ENCODE measurements around the gene KCNT2. TPM values are rescaled to one million over a fixed set of nuclear protein-coding genes. Genes with fewer than 3 reads are reported as not detected.

Gene KCNT2
- total RNA-seq, 1 donor from 2014 or later: 8.4 TPM

DNA sequence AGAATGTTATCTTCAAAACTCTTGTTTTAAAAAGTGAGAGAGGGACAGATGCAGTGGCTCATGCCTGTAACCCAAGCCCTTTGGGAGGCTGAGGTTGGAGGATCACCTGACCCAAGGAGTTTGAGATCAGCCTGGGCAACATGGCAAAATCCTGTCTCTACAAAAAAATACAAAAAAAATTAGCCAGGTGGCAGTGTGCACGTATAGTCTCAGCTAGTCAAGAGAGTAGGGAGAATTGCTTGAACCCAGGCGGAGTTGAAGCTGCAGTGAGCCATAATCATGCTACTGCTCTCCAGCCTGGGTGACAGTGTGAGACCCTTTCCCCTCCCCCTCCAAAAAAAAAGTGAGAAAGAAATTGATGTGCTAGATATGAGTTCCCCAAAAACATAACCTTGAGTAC is 131.0 kb downstream of the KCNT2 start:
- no peaks in the 10 kb centered on the region for H3K36me3 ChIP-seq
- no peak for DNase-seq (ENCODE audit: low spot score in 2 of 2)
- no peaks in the 10 kb centered on the region for H3K27me3 ChIP-seq
- H3K4me3 ChIP-seq: no peak overlapping the region
- H3K27ac ChIP-seq: no peak overlapping the region
- H3K9me3 ChIP-seq: no peaks in the 10 kb centered on the region
- intact Hi-C loops (cut with DNase I): no loop called here
- TF ChIP-seq, protein P1, sequence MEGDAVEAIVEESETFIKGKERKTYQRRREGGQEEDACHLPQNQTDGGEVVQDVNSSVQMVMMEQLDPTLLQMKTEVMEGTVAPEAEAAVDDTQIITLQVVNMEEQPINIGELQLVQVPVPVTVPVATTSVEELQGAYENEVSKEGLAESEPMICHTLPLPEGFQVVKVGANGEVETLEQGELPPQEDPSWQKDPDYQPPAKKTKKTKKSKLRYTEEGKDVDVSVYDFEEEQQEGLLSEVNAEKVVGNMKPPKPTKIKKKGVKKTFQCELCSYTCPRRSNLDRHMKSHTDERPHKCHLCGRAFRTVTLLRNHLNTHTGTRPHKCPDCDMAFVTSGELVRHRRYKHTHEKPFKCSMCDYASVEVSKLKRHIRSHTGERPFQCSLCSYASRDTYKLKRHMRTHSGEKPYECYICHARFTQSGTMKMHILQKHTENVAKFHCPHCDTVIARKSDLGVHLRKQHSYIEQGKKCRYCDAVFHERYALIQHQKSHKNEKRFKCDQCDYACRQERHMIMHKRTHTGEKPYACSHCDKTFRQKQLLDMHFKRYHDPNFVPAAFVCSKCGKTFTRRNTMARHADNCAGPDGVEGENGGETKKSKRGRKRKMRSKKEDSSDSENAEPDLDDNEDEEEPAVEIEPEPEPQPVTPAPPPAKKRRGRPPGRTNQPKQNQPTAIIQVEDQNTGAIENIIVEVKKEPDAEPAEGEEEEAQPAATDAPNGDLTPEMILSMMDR (IDR thresholded peaks at IDR 0.05): no peak
- H3K4me1 ChIP-seq: no peaks in the 10 kb centered on the region

DNA sequence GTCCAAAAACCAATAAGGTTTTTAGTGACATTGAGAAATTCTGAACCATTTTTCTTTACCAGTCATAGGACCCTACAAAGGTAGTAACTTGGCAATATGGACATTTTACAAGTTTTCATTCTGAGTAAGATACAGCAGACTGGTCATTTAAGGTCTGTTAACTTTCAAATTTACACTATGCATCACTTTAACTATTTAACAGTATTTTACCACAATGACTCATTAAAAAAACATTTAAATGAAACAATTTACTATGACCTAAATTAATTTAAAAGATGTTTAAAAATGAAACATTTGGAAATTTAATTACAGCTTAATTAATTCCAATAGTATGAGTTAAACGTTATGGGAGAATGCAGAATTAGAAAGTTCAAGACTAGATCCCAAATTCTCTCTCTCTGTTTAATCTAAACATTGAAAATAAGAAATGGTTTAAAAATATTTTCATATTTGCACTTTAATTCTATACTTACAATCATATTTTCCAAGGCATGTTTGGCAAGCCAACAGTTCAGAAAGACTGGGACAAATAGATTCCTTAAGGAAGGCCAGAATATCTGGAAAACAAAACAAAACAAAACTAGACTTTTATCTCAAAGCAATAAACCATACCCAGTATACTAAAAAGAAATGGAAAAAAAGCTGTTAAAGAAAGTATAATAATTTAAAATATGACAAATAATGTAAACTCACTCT is 140.9 kb downstream of the KCNT2 start:
- TF ChIP-seq, protein P1 (IDR thresholded peaks at IDR 0.05): no peak
- Histone ChIP-seq H3K27ac (no peak overlapping the region), H3K27me3 (no peaks in the 10 kb centered on the region)

DNA sequence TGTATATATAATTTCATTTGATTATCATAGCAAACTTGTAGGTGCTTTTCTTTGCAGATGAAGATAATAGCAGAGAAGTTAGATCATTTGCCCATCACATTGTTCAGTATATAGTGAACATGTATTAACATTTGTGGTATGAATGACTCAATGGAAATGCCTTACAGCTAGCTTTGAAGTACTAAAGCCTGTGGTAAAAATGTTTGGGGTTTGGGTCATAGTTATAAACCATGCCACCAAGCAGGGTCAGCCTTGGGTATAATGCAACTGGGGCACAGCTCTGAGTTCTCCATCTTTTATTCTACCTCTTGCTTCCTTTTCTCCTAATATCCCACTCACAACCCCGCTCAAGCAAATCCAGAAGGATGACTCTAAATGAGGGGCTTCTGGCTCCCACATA is 141.6 kb downstream of the KCNT2 start:
- Histone ChIP-seq H3K27me3 (no peaks in the 10 kb centered on the region), H3K27ac (no peak overlapping the region), H3K9me3 (no peaks in the 10 kb centered on the region), H3K4me3 (no peak overlapping the region), H3K4me1 (no peaks in the 10 kb centered on the region), H3K36me3 (no peaks in the 10 kb centered on the region)
- TF ChIP-seq, protein P1 (IDR thresholded peaks at IDR 0.05): no peak
- intact Hi-C loops (cut with DNase I): no loop called here
- no peak for DNase-seq (ENCODE audit: low spot score in 2 of 2)

More for the DNA sequence above, 140.9 kb downstream of the KCNT2 start:
- H3K4me3 ChIP-seq: no peak overlapping the region
- H3K4me1 ChIP-seq: no peaks in the 10 kb centered on the region
- H3K36me3 ChIP-seq: no peaks in the 10 kb centered on the region
- intact Hi-C loops (cut with DNase I): no loop called here
- H3K9me3 ChIP-seq: no peaks in the 10 kb centered on the region
- DNase-seq (ENCODE audit: low spot score in 2 of 2): no peak

DNA sequence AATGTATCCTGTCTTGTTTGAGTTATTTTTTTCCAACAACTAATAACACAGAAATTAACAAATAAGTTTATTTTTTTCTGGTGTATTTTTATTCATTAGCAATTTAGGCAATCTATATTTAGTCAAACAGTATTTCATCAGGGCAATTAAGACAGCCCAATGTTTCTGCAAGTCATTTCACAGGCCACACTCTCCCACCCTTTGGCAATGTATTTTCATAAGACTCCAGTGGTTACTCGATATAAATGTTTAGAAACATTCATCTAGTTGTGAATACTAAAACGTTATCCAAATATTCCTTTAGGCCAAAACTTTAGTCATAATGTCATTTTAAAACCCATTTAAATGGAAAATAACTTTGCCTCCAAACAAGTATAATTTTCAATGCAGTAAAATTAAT is 142.1 kb downstream of the KCNT2 start:
- DNase-seq (ENCODE audit: low spot score in 2 of 2): no peak
- Histone ChIP-seq H3K36me3 (no peaks in the 10 kb centered on the region), H3K27ac (no peak overlapping the region), H3K9me3 (no peaks in the 10 kb centered on the region), H3K4me3 (no peak overlapping the region), H3K27me3 (no peaks in the 10 kb centered on the region), H3K4me1 (no peaks in the 10 kb centered on the region)
- TF ChIP-seq, protein P1 (IDR thresholded peaks at IDR 0.05): no peak
- intact Hi-C loops (cut with DNase I): no loop called here

DNA sequence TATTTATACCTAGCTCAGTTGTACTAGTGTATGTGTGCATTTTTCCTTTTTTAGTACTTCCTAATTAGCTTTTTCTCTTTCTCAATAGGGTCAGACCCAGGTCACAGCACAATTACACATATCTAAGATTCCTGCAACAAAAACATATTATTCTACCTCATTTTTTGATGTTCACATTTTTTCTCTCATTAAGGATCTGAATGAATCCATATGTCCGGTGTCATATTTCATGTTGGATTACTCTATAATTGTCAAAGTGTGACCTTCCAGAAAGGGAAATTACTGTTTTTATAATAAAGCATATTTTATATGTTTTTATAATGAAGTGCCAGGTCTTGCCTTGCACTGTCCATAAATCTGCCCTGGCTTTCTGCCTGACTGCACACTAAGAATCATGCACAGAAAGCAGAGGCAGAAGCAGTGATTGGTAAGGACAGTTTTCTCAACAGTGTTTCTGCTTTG is 143.7 kb downstream of the KCNT2 start:
- Histone ChIP-seq H3K27me3 (no peaks in the 10 kb centered on the region), H3K4me1 (no peaks in the 10 kb centered on the region), H3K27ac (no peak overlapping the region), H3K36me3 (no peaks in the 10 kb centered on the region), H3K9me3 (no peaks in the 10 kb centered on the region), H3K4me3 (no peak overlapping the region)
- TF ChIP-seq, protein P1 (IDR thresholded peaks at IDR 0.05): no peak
- DNase-seq (ENCODE audit: low spot score in 2 of 2): no peak
- intact Hi-C loops (cut with DNase I): no loop called here
